Transverse colon (tissue), 4 donors: Measurements from ENCODE around the gene DISC1.

ENCODE experiments used
- CTCF ChIP-seq, 5 experiments: fragments of 200-600 bp in 3 of 5; fragments of 450-650 bp in 2 of 5; sonication (generic) in 3 of 5; IDR thresholded peaks; 1 replicate in 2 of 5; 2 replicates in 3 of 5; pipeline ENCODE4 v1.5.1; 2016 to 2017; ENCODE audit warnings: antibody characterized with exemption in 5 of 5, inconsistent platforms in 3 of 5, mild to moderate bottlenecking in 2 of 5, moderate library complexity in 1 of 5
- EP300 ChIP-seq: sonication (generic); formaldehyde crosslinking; IDR thresholded peaks from one replicate; pipeline ENCODE4 v1.6.1; 2017; ENCODE audit warnings: antibody characterized with exemption, low read depth
- POLR2A ChIP-seq: fragments of 450-650 bp; IDR thresholded peaks from one replicate; pipeline ENCODE4 v1.6.1; 2016; ENCODE audit warnings: antibody characterized with exemption, mild to moderate bottlenecking, moderate library complexity
- POLR2AphosphoS5 ChIP-seq, 3 donors: sonication (generic); formaldehyde crosslinking; IDR thresholded peaks; one replicate each; pipeline ENCODE4 v1.6.1; 2016; ENCODE audit warnings: antibody characterized with exemption in 3 of 3

GRCh38 chr1:231603598-231604275, 22.9 kb upstream of the DISC1 start:
- TF ChIP-seq POLR2A = no peak
- no peak for TF ChIP-seq POLR2AphosphoS5 (IDR thresholded peaks at IDR 0.05)
- TF ChIP-seq CTCF (IDR thresholded peaks at IDR 0.05) = peak; percentile 71 to 87 (median 80)
- TF ChIP-seq EP300 = no peak
